K562 (cell line): Measurements from ENCODE around the gene TTLL12. TPM values are rescaled to one million over a fixed set of nuclear protein-coding genes. Genes with fewer than 3 reads are reported as not detected.
A peak's percentile ranks its signal among the peaks of the same experiment; 100 is the strongest.

Experiments
- ATAC-seq: fragments of 200-7000 bp; cut with Tn5 transposase; 3 replicates; pipeline ENCODE4 v1.9.1; 2020; ENCODE audit warnings: moderate library complexity
- BruUV-seq: library from RNA; stranded (reverse); fragments of 400-500 nt; replicated peaks from 2 replicates; lab custom pipeline; 2021; lab: Mats Ljungman, UMichigan
- CTCF ChIA-PET: fragments of 300-600 bp; formaldehyde crosslinking; extraction: SDS; loops from one replicate; lab custom pipeline; 2021; ENCODE audit warnings: low intra/inter-chr PET ratio; lab: Yijun Ruan, JAX
- POLR2A ChIA-PET: fragments of 300-600, 350-650 bp; sonication (Branson Sonifier 250); formaldehyde crosslinking; extraction: SDS; loops from one replicate; lab custom pipeline; 2021; ENCODE audit warnings: antibody characterized with exemption, inconsistent platforms; lab: Yijun Ruan, JAX
- DNase-seq, 4 experiments: peaks; one replicate each; pipeline versions ENCODE4 v3.0.0 to v3.0.0-alpha.2; 2011 to 2018; ENCODE audit warnings: low spot score in 3 of 4, mixed read lengths in 3 of 4; ENCODE audit errors: extremely low read depth in 1 of 4
- FAIRE-seq: peaks from 2 replicates; lab custom pipeline; 2011; peaks lifted over from hg19 to GRCh38; lab: Jason Lieb, UNC
- H2AFZ ChIP-seq: 2 replicates; pipeline ENCODE4 v1.6.0; 2011; ENCODE audit warnings: low read depth, low read length, control low read depth, inconsistent platforms
- H3K27ac ChIP-seq: fragments of 200-600 bp; 3 replicates; pipeline ENCODE4 v1.8.0; 2011; ENCODE audit warnings: low read depth, mild to moderate bottlenecking, control low read depth, inconsistent platforms, low read length, moderate library complexity, mixed read lengths; ENCODE audit errors: extremely low read depth
- H3K27me3 ChIP-seq, 2 experiments: fragments of 300-600 bp in 1 of 2; 2 replicates in 1 of 2; 3 replicates in 1 of 2; pipeline versions ENCODE4 v1.6.0 to v1.8.0; 2011; ENCODE audit warnings: inconsistent platforms in 2 of 2, low read length in 2 of 2, mild to moderate bottlenecking in 1 of 2, mixed read lengths in 1 of 2, moderate library complexity in 1 of 2; ENCODE audit not compliant: control insufficient read depth in 2 of 2, insufficient read depth in 2 of 2
- H3K36me3 ChIP-seq: fragments of 300-600 bp; 3 replicates; pipeline ENCODE4 v1.8.0; 2011; ENCODE audit warnings: mild to moderate bottlenecking, low read length, inconsistent platforms; ENCODE audit not compliant: control insufficient read depth, insufficient read depth
- H3K4me1 ChIP-seq, 2 experiments: fragments of 200-600 bp in 1 of 2; replicated peaks in 1 of 2; 2 replicates in 1 of 2; 3 replicates in 1 of 2; pipeline versions ENCODE4 v1.5.1 to v1.8.0; 2011; ENCODE audit warnings: inconsistent platforms in 2 of 2, low read length in 2 of 2, mild to moderate bottlenecking in 1 of 2, mixed read lengths in 1 of 2, moderate library complexity in 1 of 2; ENCODE audit not compliant: control insufficient read depth in 2 of 2, insufficient read depth in 2 of 2
- H3K4me2 ChIP-seq: 2 replicates; pipeline ENCODE4 v1.6.1; 2011; ENCODE audit warnings: low read length, control low read depth, inconsistent platforms, mixed read lengths; ENCODE audit not compliant: insufficient read depth
- H3K4me3 ChIP-seq: fragments of 200-600 bp; sonication (generic), shearing (Covaris generic); 2 replicates; pipeline ENCODE4 v1.5.1; 2016; ENCODE audit warnings: control low read depth, inconsistent platforms
- H3K79me2 ChIP-seq: fragments of 200-600 bp; 3 replicates; pipeline ENCODE4 v1.8.0; 2011; ENCODE audit warnings: low read length, inconsistent platforms; ENCODE audit not compliant: control insufficient read depth, insufficient read depth
- H3K9ac ChIP-seq, 2 experiments: 2 replicates each; pipeline versions ENCODE4 v1.6.0 to v1.6.1; 2011; ENCODE audit warnings: low read depth in 2 of 2, low read length in 2 of 2, control low read depth in 1 of 2, inconsistent platforms in 1 of 2, mild to moderate bottlenecking in 1 of 2, mixed read lengths in 1 of 2; ENCODE audit not compliant: insufficient read depth in 1 of 2
- H3K9me1 ChIP-seq: one replicate; pipeline ENCODE4 v1.6.0; 2011; ENCODE audit warnings: inconsistent platforms, mild to moderate bottlenecking, low read length, moderate library complexity; ENCODE audit not compliant: control insufficient read depth, insufficient read depth
- H3K9me3 ChIP-seq: replicated peaks from 2 replicates; pipeline ENCODE4 v1.5.1; 2011; ENCODE audit warnings: low read depth, low read length, inconsistent platforms; ENCODE audit not compliant: control insufficient read depth, insufficient read depth
- H4K20me1 ChIP-seq: replicated peaks from 2 replicates; pipeline ENCODE4 v1.6.1; 2011; ENCODE audit warnings: low read length, inconsistent platforms, mixed read lengths; ENCODE audit not compliant: control insufficient read depth, insufficient read depth
- CREM ChIP-seq: IDR thresholded peaks from 2 replicates; pipeline ENCODE4 v1.6.1; 2014; ENCODE audit warnings: antibody characterized with exemption, low read depth
- GATAD2B ChIP-seq: fragments of 450-650 bp; IDR thresholded peaks from 2 replicates; pipeline ENCODE4 v1.6.1; 2017; ENCODE audit warnings: mild to moderate bottlenecking, borderline replicate concordance
- NFIC ChIP-seq: fragments of 450-650 bp; IDR thresholded peaks from 2 replicates; pipeline ENCODE4 v1.6.1; 2017; ENCODE audit warnings: mild to moderate bottlenecking, inconsistent platforms
- RBBP5 ChIP-seq: fragments of 200-600 bp; sonication (generic); IDR thresholded peaks from 2 replicates; pipeline ENCODE4 v1.6.1; 2012; ENCODE audit warnings: borderline replicate concordance, mild to moderate bottlenecking, low read length, control low read depth, inconsistent platforms; ENCODE audit not compliant: insufficient read depth, poor library complexity, severe bottlenecking
- SMC3 ChIP-seq: conservative IDR thresholded peaks from 2 replicates; pipeline ENCODE4 v1.6.1; 2011; ENCODE audit warnings: low read depth, low read length, improper control_type of control experiment; ENCODE audit not compliant: insufficient read depth
- SRSF9 ChIP-seq: fragments of 200-400 bp; formaldehyde crosslinking; IDR thresholded peaks from 2 replicates; pipeline ENCODE4 v1.6.1; 2017; ENCODE audit warnings: low read depth, low read length, borderline replicate concordance
- XRCC5 ChIP-seq: fragments of 200-400 bp; formaldehyde crosslinking; IDR thresholded peaks from 2 replicates; pipeline ENCODE4 v1.6.1; 2017; ENCODE audit warnings: low read depth, mild to moderate bottlenecking, low read length
- ZNF445 ChIP-seq: fragments of 250-450 bp; sonication (Bioruptor Pico); IDR thresholded peaks from 2 replicates; pipeline ENCODE4 v1.4.0; 2020; ENCODE audit warnings: low read depth, mild to moderate bottlenecking, moderate library complexity
- WGBS: fragments of 100-300 bp; shearing (Covaris generic); methylation state at CpG from one replicate; pipeline ENCODE4 v1.1.6; 2016; ENCODE audit warnings: low coverage, mixed read lengths; ENCODE audit not compliant: insufficient coverage; ENCODE audit errors: missing lambda C conversion rate; 5-methylcytosine and 5-hydroxymethylcytosine counted together
- in situ Hi-C: fragments of 300-500 bp; cut with MboI; formaldehyde crosslinking; loops from 4 replicates; pipeline ENCODE4 v1.15.0; 2018; ENCODE audit warnings: inconsistent platforms, mixed read lengths
- intact Hi-C: fragments of 100-400 bp; cut with micrococcal nuclease; formaldehyde crosslinking; loops from 2 replicates; pipeline ENCODE4 v1.14.2; 2022
- polyA plus RNA-seq, 8 experiments: library from polyadenylated mRNA; depleted of rRNA in 4 of 8; stranded (reverse) in 5 of 8; unstranded in 3 of 8; fragments of >200 nt; fragmentation: Nextera tagmentation in 2 of 8; fragmentation: Illumina TruSeq in 1 of 8; extraction: Ambion mirVana in 2 of 8; extraction: Trizol in 1 of 8; gene quantifications; 2 replicates each; pipeline versions ENCODE4 v1.2.1 to v1.2.3, GENCODE V29; 2011 to 2014; ENCODE audit warnings: inconsistent platforms in 1 of 8, missing spikeins in 1 of 8
- total RNA-seq, 7 experiments: library from RNA; depleted of rRNA in 6 of 7; stranded (reverse); fragments of >200 nt in 6 of 7; fragmentation: Illumina TruSeq in 2 of 7; extraction: Trizol in 2 of 7; gene quantifications; 2 replicates each; pipeline versions ENCODE4 v1.2.1 to v1.2.3, GENCODE V29; 2011 to 2021; ENCODE audit warnings: low replicate concordance in 1 of 7
- TF ChIP-seq, protein P1 (sequence below), 2 experiments: fragments of 450-650 bp in 1 of 2; sonication (generic) in 1 of 2; formaldehyde crosslinking in 1 of 2; IDR thresholded peaks in 1 of 2; conservative IDR thresholded peaks in 1 of 2; 2 replicates each; pipeline versions ENCODE4 v1.6.1 to v1.8.1; 2016 to 2023; ENCODE audit warnings: mild to moderate bottlenecking in 2 of 2, moderate library complexity in 2 of 2, inconsistent platforms in 1 of 2, missing genetic modification reagents in 1 of 2
- TF ChIP-seq, protein P2 (sequence below): fragments of 450-650 bp; conservative IDR thresholded peaks from 2 replicates; pipeline ENCODE4 v1.6.1; 2016; ENCODE audit warnings: missing genetic modification characterization, low read depth, mild to moderate bottlenecking, control low read depth, missing compliant biosample characterization
- TF ChIP-seq, protein P3 (sequence below): fragments of 200-800 bp; sonication (Bioruptor generic); IDR thresholded peaks from 2 replicates; pipeline ENCODE4 v1.6.1; 2017; ENCODE audit warnings: missing genetic modification characterization, missing compliant biosample characterization
- TF ChIP-seq, protein P4 (sequence below): fragments of 450-650 bp; formaldehyde crosslinking; IDR thresholded peaks from 2 replicates; pipeline ENCODE4 v1.4.0; 2020; ENCODE audit warnings: mild to moderate bottlenecking, moderate library complexity

TTLL12 gene
- total and polyA plus RNA-seq, 9 of the 15 experiments (the other 6 are each of a cell fraction or from before 2014, with no cell fraction given): 1.3 to 128 (median 43.0) TPM

DNA sequence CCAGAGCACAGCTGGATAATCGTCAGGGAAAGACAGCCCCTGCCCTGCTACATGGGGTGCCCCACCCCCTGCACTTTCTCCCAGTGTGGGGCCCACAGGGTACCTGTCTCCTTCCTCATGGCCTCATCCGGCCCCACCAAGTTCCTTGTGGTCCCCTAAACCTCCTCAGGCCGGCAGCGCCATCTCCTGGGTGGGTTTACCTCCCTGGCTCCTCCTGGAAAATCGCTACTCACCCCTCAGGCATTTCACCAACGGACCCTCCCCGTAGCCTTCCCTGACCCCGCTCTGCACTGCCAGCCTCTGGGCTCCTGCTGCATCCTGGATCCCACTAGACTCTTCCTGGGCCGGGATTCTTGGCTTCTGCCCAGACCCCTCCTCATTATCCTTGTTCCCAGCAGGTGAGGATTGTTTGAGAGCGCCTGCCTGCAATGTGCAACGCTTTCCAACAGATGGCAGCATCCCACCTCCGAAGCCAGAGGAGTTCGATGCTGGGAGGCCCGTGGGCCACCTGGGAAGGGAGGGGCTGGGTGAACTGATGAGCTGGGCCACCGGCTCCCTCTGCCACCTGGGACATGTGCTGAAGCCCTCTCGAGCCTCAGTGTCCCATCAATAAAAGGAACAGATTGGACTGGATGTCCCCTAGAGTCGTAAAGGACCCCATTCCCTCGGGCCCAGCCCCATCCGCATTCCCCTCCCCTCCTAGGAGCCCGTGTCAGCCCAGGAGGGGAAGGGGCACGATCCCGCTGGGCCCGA, 44.2 kb upstream of the TTLL12 start:
- no peaks in the 10 kb centered on the region for H3K79me2 ChIP-seq
- FAIRE-seq: peak; percentile 87
- ATAC-seq: peak; percentile 79
- intact Hi-C loops (loop anchor here (1.0 to 5.0 kb wide), 3 partner anchors 41 to 154 kb away; no protein-coding TSS in a partner anchor), in situ Hi-C loops (no loop called here)
- H3K36me3 ChIP-seq: no peaks in the 10 kb centered on the region
- H3K4me2 ChIP-seq: peak overlapping the region; percentile 49; the same call in 1 of the 2 replicates
- H3K9me3 ChIP-seq: no peaks in the 10 kb centered on the region
- H3K9me1 ChIP-seq: no peaks in the 10 kb centered on the region
- H3K4me3 ChIP-seq: no peak overlapping the region
- H3K27ac ChIP-seq: no peak overlapping the region
- H3K4me1 ChIP-seq: peaks cover 0 to 41% of the 10 kb centered on the region in 2 experiments; a peak in 2 of 5 replicates
- ChIA-PET CTCF (interaction anchor here (0.6 to 2.6 kb wide), 6 partner anchors 43 to 387 kb away, joined by 3 to 21 read pairs (median 4); no protein-coding TSS in a partner anchor), POLR2A (interaction anchor here (0.6 to 1.3 kb wide), 2 partner anchors 12 to 681 kb away, joined by 3 to 4 read pairs; no protein-coding TSS in a partner anchor)
- peaks cover 0 to 34% of the 10 kb centered on the region in 2 experiments; a peak in 2 of 5 replicates for H3K27me3 ChIP-seq
- no peak overlapping the region for H2AFZ ChIP-seq
- 21% methylated on average over 12 of the region's 23 CpGs for WGBS
- no TSS peak for BruUV-seq
- peak overlapping the region in 1 of 2 experiments; percentile 26; a peak in 1 of 4 replicates for H3K9ac ChIP-seq
- H4K20me1 ChIP-seq: peaks cover 4% of the 10 kb centered on the region; the same call in 1 of the 2 replicates
- DNase-seq: peak; percentile 71 to 73 (median 73)
- no peak for TF ChIP-seq ZNF445 (CRISPR knock-in tag)
- TF ChIP-seq XRCC5: peak; percentile 58; the same call in 1 of the 2 replicates
- TF ChIP-seq CREM: peak; percentile 21; the same call in 1 of the 2 replicates
- TF ChIP-seq, protein P1, sequence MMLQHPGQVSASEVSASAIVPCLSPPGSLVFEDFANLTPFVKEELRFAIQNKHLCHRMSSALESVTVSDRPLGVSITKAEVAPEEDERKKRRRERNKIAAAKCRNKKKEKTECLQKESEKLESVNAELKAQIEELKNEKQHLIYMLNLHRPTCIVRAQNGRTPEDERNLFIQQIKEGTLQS (IDR thresholded peaks at IDR 0.05): no peak
- TF ChIP-seq, protein P1 (CRISPR knock-in tag; conservative IDR thresholded peaks at IDR 0.05): no peak
- peak; percentile 91 for TF ChIP-seq SMC3
- no peak for TF ChIP-seq RBBP5
- no peak for TF ChIP-seq SRSF9
- TF ChIP-seq NFIC: peak; percentile 31; the same call in 1 of the 2 replicates
- TF ChIP-seq, protein P2, sequence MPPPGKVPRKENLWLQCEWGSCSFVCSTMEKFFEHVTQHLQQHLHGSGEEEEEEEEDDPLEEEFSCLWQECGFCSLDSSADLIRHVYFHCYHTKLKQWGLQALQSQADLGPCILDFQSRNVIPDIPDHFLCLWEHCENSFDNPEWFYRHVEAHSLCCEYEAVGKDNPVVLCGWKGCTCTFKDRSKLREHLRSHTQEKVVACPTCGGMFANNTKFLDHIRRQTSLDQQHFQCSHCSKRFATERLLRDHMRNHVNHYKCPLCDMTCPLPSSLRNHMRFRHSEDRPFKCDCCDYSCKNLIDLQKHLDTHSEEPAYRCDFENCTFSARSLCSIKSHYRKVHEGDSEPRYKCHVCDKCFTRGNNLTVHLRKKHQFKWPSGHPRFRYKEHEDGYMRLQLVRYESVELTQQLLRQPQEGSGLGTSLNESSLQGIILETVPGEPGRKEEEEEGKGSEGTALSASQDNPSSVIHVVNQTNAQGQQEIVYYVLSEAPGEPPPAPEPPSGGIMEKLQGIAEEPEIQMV (tag): no peak
- TF ChIP-seq, protein P3, sequence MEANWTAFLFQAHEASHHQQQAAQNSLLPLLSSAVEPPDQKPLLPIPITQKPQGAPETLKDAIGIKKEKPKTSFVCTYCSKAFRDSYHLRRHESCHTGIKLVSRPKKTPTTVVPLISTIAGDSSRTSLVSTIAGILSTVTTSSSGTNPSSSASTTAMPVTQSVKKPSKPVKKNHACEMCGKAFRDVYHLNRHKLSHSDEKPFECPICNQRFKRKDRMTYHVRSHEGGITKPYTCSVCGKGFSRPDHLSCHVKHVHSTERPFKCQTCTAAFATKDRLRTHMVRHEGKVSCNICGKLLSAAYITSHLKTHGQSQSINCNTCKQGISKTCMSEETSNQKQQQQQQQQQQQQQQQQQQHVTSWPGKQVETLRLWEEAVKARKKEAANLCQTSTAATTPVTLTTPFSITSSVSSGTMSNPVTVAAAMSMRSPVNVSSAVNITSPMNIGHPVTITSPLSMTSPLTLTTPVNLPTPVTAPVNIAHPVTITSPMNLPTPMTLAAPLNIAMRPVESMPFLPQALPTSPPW (CRISPR knock-in tag): peak; percentile 70
- no peak for TF ChIP-seq GATAD2B
- TF ChIP-seq, protein P4, sequence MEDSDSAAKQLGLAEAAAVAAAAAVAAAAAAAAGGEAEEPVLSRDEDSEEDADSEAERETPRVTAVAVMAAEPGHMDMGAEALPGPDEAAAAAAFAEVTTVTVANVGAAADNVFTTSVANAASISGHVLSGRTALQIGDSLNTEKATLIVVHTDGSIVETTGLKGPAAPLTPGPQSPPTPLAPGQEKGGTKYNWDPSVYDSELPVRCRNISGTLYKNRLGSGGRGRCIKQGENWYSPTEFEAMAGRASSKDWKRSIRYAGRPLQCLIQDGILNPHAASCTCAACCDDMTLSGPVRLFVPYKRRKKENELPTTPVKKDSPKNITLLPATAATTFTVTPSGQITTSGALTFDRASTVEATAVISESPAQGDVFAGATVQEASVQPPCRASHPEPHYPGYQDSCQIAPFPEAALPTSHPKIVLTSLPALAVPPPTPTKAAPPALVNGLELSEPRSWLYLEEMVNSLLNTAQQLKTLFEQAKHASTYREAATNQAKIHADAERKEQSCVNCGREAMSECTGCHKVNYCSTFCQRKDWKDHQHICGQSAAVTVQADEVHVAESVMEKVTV (CRISPR knock-in tag): peak; percentile 69; the same call in 1 of the 2 replicates
